HG03354 (cell line): Measurements from ENCODE around the gene C21orf58.

Experiments
- ATAC-seq: cut with Tn5 transposase; IDR thresholded peaks from one replicate; pipeline ENCODE4 v1.9.1; 2021; ENCODE audit warnings: mild to moderate bottlenecking; ENCODE audit not compliant: unreplicated experiment, poor library complexity, severe bottlenecking

The C21orf58 gene

DNA sequence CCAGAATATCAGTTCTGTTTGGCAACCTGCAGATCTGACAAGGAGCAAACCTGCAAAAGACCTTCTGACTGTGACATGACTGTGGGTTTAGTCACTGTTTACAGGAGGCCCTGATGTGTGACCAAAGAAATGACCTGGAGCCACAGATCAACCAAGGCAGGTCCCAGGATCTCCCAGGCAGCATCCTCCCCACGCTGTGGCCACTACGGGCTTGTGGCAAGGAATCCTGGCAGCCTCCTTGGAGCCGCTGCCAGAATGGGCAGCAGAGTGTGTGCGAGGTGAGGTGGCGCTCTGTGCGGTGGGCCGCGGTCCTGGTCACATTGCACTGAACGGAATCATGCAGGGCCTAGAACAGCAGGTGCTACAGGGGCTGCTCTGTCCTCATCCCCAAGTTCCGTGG is 54.2 kb downstream of the C21orf58 start:
- no peak for ATAC-seq

- no peak for ATAC-seq
These were observed 55.3 kb downstream of the C21orf58 start for GRCh38 chr21:46268371-46268770.

- no peak for ATAC-seq
These were observed 56.7 kb downstream of the C21orf58 start for GRCh38 chr21:46266946-46267345.

DNA sequence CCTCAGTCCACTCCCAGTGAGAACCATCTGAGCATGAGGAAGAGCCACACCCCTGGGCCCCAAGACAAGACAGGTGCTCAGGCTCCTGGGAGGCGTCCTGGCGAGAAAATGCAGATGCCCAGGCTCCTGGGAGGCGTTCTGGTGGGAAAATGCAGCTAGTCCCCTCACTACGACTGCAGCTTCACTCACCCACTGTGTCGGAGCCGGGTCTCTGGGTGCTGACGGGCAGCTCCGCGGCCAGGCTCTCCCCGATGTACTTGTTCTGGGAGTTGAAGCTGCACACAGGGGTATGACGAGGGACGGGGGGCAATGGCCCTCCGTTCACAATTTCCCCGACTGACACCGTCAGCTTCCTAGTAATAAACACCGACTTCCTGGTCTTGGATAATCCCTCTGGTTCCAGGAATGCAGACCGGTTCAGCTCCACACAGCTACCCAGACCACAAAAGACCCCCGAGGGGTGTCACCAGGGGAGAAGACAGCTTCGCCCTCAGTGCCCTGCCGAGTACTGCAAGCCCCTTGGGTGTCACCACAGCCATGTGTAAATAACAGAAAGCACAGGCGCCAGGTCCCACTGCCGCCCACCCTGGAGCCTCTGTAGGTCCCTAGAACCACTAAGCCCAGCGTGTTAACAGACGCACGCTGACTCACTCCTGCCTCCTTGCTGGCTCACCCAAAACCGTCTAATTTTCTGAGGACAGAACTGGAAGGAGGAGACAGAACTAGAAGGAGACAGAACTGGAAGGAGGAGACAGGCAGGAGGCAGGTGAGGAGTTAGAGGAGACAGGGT is 57.7 kb downstream of the C21orf58 start:
- no peak for ATAC-seq

- no peak for ATAC-seq
These were observed 59.0 kb downstream of the C21orf58 start for GRCh38 chr21:46264690-46265144.

GRCh38 chr21:46264046-46264689 is 59.5 kb downstream of the C21orf58 start:
- no peak for ATAC-seq

DNA sequence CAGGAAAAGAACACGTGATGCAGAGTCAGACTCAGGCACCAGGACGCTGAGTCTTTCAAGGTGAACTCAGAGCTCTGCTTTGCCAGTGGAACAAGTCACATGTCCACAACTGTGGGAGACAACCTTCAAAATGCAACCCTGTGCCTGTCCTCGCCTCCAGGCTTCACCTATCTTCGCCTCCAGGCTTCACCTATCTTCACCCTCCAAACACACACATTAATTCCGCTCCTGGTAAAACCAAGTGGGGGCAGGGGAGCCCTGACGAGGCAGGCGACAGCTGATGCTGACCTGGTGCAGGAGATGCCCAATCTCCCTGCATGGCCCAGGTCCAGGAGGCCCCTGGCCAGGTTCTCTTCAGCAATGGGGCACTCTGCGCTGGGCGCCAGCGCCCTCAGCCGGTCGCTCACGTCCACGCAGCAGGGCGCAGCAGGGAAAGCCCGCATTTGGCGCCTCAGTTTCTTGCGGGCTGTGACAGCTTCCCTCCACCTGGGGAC is 67.1 kb downstream of the C21orf58 start:
- no peak for ATAC-seq

DNA sequence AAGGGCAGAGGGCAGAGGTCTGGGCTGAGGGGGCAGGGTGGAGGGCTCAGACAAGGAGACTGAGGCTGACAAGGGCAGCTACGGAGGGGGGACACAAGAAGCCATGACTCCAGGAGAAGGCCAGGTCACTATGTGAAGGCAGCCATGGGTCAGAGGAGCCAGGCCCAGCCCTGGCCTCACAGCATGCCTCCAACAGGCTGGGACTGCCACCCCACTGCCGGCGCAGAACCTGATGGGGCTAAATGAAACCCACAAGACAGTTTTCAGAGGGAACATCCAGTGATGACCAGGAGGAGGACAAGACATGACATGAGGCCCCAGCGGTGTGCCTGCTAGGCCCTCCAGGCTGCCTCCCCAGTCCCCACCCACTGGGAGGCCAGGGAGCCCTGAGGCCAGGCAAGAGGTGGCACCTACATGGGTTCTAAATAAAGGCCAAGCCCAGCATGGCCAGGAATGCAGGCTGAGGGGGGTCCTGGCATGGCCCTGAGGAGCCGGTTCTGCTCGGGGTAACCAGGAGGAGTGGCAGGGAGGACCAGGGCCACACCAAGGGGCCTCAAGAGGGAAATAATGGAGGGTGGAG is 67.8 kb downstream of the C21orf58 start:
- no peak for ATAC-seq

DNA sequence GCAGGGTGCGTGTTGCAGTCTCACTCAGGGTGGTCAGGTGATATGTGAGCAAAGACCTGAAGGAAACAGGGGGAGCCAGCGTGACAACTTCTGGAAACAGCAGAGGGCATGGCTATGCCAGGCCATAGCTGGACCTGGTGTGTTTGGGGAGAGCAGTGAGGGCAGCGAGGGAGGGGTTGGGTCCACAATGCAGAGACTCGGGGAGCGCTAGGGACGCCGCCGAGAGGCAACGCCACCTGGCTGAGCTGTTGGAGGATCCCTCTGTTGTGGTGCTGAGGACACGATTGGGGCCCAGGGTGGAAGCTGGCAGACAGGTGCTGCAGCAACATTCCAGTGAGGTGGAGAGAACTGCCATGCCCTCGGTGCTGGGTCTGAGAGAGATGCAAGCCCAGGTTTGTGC is 68.5 kb downstream of the C21orf58 start:
- no peak for ATAC-seq

DNA sequence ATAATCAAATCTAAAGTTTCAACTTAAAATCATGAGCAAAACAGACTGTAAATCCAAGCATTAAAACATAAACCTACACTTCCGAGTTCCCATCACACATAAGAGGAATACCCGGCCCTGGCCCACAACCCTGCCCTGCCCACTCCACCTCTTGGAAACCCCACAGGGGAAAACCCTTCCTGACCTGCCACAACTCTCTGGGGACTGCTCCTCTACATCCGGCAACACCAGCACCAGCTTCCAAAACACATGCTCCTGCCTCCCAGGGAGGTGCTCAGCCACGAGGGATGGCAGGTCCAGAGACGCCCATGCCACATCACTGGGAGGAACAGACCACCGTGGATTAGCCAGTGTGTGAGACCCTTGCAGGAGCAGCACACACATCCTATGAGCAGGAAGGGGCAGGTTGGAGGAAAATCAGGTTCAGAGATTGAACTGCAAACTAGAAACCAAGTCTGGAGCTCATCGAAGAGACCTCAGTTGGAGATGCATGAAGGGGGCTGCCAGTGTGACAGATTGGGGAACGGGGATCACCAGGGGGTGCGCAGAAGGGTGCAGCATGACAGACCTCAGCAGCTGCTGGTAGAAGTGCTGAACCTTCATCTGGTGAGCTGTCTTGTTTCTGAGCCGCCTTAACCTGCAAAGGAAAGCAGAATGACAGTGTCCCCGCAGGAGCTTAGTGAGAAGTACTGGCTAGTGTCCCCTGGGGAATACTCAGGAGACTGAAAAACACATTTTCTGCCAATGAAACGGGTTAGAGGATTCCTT is 69.3 kb downstream of the C21orf58 start:
- ATAC-seq: no peak

DNA sequence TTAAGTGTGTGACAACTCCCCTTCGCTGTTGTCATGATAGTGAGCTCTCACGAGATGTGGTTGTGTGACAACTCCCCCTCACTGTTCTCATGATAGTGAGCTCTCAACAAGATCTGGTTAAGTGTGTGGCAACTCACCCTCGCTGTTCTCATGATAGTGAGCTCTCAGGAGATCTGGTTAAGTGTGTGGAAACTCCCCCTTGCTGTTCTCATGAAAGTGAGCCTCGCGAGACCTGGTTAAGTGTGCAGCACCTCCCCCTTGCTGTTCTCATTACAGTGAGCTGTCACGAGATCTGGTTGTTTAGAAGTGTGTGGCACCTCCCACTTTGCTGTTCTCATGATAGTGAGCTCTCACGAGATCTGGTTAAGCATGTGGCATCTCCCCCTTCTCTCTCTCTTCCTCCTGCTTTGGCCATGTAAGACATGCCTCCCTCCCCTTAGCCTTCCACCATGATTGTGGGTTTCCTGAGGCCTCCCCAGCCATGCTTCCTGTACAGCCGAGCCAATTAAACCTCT is 70.0 kb downstream of the C21orf58 start:
- peak; percentile 74 for ATAC-seq

DNA sequence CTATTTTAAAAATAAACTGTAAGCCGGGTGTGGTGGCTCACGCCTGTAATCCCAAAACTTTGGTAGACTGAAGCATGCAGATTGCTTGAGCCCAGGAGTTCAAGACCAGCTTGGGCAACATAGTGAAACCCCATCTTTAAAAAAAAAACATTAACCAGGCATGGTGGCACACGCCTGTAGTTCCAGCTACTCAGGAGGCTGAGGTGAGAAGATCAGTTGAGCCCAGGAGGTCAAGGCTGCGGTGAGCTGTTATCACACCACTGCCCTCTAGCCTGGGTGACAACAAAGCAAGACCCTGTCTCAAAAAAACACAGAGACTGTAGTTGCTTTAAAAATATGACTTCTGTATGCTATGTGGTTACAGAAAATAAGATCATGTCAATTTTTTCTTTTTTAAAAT is 70.8 kb downstream of the C21orf58 start:
- ATAC-seq: no peak
